ENCODE results near the gene FCSK.
A peak's percentile ranks its signal among the peaks of the same experiment; 100 is the strongest.

FCSK gene

GRCh38 chr16:70432723-70433457 lies 21.5 kb upstream of the FCSK start:
- DNase-seq (ENCODE audit: low spot score), result no peak
- in situ Hi-C loops (cut with MboI; ENCODE audit: low pct_unique_long_range_greater_than_20kb, low sequenced_read_pairs, unreplicated experiment), result no loop called here
- TF ChIP-seq CTCF (IDR thresholded peaks at IDR 0.05; ENCODE audit: extremely low read depth, insufficient read depth, missing control alignments), result no peak

GRCh38 chr16:70433458-70434103 lies 20.8 kb upstream of the FCSK start:
- no peak for DNase-seq (ENCODE audit: low spot score)
- no peak for TF ChIP-seq CTCF (IDR thresholded peaks at IDR 0.05; ENCODE audit: extremely low read depth, insufficient read depth, missing control alignments)
- in situ Hi-C loops (cut with MboI; ENCODE audit: low pct_unique_long_range_greater_than_20kb, low sequenced_read_pairs, unreplicated experiment), result no loop called here

- in situ Hi-C loops (cut with MboI; ENCODE audit: low pct_unique_long_range_greater_than_20kb, low sequenced_read_pairs, unreplicated experiment), result no loop called here
- no peak for DNase-seq (ENCODE audit: low spot score)
- TF ChIP-seq CTCF (IDR thresholded peaks at IDR 0.05; ENCODE audit: extremely low read depth, insufficient read depth, missing control alignments), result no peak
Observed at GRCh38 chr16:70434484-70435260, 19.7 kb upstream of the FCSK start.

- TF ChIP-seq CTCF (IDR thresholded peaks at IDR 0.05; ENCODE audit: extremely low read depth, insufficient read depth, missing control alignments), result no peak
- DNase-seq (ENCODE audit: low spot score), result peak; percentile 21
- in situ Hi-C loops (cut with MboI; ENCODE audit: low pct_unique_long_range_greater_than_20kb, low sequenced_read_pairs, unreplicated experiment), result no loop called here
Observed at GRCh38 chr16:70437017-70437581, 17.3 kb upstream of the FCSK start.

- peak; percentile 39 for DNase-seq (ENCODE audit: low spot score)
- in situ Hi-C loops (cut with MboI; ENCODE audit: low pct_unique_long_range_greater_than_20kb, low sequenced_read_pairs, unreplicated experiment), result no loop called here
- no peak for TF ChIP-seq CTCF (IDR thresholded peaks at IDR 0.05; ENCODE audit: extremely low read depth, insufficient read depth, missing control alignments)
Observed at GRCh38 chr16:70437582-70438557, 16.5 kb upstream of the FCSK start.
